HG03565 (cell line): ENCODE data around the gene LGALS7.

Experiments
- ATAC-seq: cut with Tn5 transposase; IDR thresholded peaks from one replicate; pipeline ENCODE4 v1.9.1; 2021; ENCODE audit warnings: mild to moderate bottlenecking, moderate library complexity; ENCODE audit not compliant: unreplicated experiment

Gene LGALS7

GRCh38 chr19:38741670-38742069 is 31.6 kb downstream of the LGALS7 start:
- no peak for ATAC-seq

GRCh38 chr19:38740932-38741331 is 32.4 kb downstream of the LGALS7 start:
- ATAC-seq, result no peak

- no peak for ATAC-seq
These were observed 33.1 kb downstream of the LGALS7 start for GRCh38 chr19:38740257-38740592.

GRCh38 chr19:38739440-38740256 is 33.7 kb downstream of the LGALS7 start:
- no peak for ATAC-seq

GRCh38 chr19:38737921-38738737 is 35.2 kb downstream of the LGALS7 start:
- no peak for ATAC-seq

- no peak for ATAC-seq
These were observed 35.9 kb downstream of the LGALS7 start for GRCh38 chr19:38737281-38737865.

- ATAC-seq, result no peak
These were observed 36.7 kb downstream of the LGALS7 start for GRCh38 chr19:38736413-38737280.

GRCh38 chr19:38736036-38736412 is 37.3 kb downstream of the LGALS7 start:
- ATAC-seq, result no peak

- no peak for ATAC-seq
These were observed 38.0 kb downstream of the LGALS7 start for GRCh38 chr19:38735257-38735686.

- no peak for ATAC-seq
These were observed 38.7 kb downstream of the LGALS7 start for GRCh38 chr19:38734426-38735256.

GRCh38 chr19:38734176-38734425 is 39.2 kb downstream of the LGALS7 start:
- ATAC-seq, result no peak

- no peak for ATAC-seq
These were observed 39.7 kb downstream of the LGALS7 start for GRCh38 chr19:38733493-38734175.

- no peak for ATAC-seq
These were observed 40.1 kb downstream of the LGALS7 start for GRCh38 chr19:38733241-38733492.

- no peak for ATAC-seq
These were observed 41.5 kb downstream of the LGALS7 start for GRCh38 chr19:38731654-38732301.

- no peak for ATAC-seq
These were observed 42.4 kb downstream of the LGALS7 start for GRCh38 chr19:38730731-38731589.

- ATAC-seq, result no peak
These were observed 42.9 kb downstream of the LGALS7 start for GRCh38 chr19:38730470-38730730.

GRCh38 chr19:38729653-38730469 is 43.5 kb downstream of the LGALS7 start:
- ATAC-seq, result no peak
